Hepatocyte (in vitro differentiated cells): ENCODE measurements around the gene DHRS9.

ENCODE experiments used
- CTCF ChIP-seq: fragments of 200-600 bp; sonication (generic); IDR thresholded peaks from 2 replicates; pipeline ENCODE4 v1.5.1; 2016; ENCODE audit warnings: antibody characterized with exemption, mild to moderate bottlenecking; ENCODE audit not compliant: poor library complexity
- EZH2 ChIP-seq: fragments of 200-600 bp; sonication (generic); IDR thresholded peaks from 2 replicates; pipeline ENCODE4 v1.6.1; 2016; ENCODE audit warnings: antibody characterized with exemption, mild to moderate bottlenecking, borderline replicate concordance

DNA sequence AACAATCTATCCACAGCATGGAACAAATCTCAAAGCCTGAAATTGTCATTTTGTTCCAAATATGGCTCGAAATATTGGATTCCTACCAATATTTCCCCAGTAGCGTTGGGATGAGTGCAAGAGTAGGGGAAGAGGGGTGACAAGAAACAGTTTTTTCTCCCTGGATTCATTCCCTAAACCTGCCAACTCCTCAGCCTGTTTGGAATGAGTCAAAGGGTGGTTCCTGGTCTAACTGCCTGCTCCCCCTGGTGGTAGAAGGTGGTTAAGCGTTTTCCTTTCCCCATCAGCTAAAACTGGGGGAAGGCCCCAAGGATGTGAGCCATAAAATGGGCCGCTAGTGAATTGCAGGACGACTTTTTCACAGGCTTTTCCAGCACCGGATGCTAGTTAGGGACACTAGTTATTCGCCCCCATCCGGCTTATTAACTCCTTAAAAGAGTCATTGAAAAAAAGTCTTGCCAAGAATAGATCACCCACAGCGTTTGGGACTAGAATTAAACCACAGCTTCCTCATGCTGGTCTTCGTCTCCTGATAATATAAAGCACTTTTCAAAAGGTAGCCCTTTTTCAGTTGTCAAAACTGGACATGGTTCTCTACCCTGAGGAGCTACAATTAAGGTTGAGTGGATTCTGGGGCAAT lies 72.5 kb downstream of the DHRS9 start:
- TF ChIP-seq CTCF (peak; percentile 64), EZH2 (no peak)
